ENCODE data around the gene RPRD1B. TPM values are rescaled to one million over a fixed set of nuclear protein-coding genes. Genes with fewer than 3 reads are reported as not detected.

RPRD1B gene
- total RNA-seq, 2 donors from 2014 or later, result 60.1 to 75.8 TPM

- peak overlapping the region; percentile 81 to 82 for H3K4me3 ChIP-seq
- H3K36me3 ChIP-seq, result no peaks in the 10 kb centered on the region
- peaks cover 0 to 41% of the 10 kb centered on the region in 2 donors for H3K4me1 ChIP-seq
- H3K9me3 ChIP-seq, result no peaks in the 10 kb centered on the region
- H3K27me3 ChIP-seq, result no peaks in the 10 kb centered on the region
- DNase-seq (ENCODE audit: low spot score), result no peak
- peak overlapping the region; percentile 93 to 94 for H3K27ac ChIP-seq
- no peak for TF ChIP-seq CTCF (IDR thresholded peaks at IDR 0.05)
Measured at GRCh38 chr20:38034108-38034649, 633 bp downstream of the RPRD1B start.

- Histone ChIP-seq H3K36me3 (peaks cover 3% of the 10 kb centered on the region), H3K9me3 (no peaks in the 10 kb centered on the region), H3K4me3 (peak overlapping the region; percentile 81 to 82), H3K27me3 (no peaks in the 10 kb centered on the region), H3K4me1 (peaks cover 0 to 41% of the 10 kb centered on the region in 2 donors), H3K27ac (no peak overlapping the region)
- no peak for DNase-seq (ENCODE audit: low spot score)
- TF ChIP-seq CTCF (IDR thresholded peaks at IDR 0.05), result no peak
Measured at GRCh38 chr20:38034961-38035360, 1.4 kb downstream of the RPRD1B start.

- no peak for TF ChIP-seq CTCF (IDR thresholded peaks at IDR 0.05)
- Histone ChIP-seq H3K4me3 (no peak overlapping the region), H3K9me3 (no peaks in the 10 kb centered on the region), H3K36me3 (peaks cover 17% of the 10 kb centered on the region), H3K4me1 (peaks cover 0 to 41% of the 10 kb centered on the region in 2 donors), H3K27me3 (no peaks in the 10 kb centered on the region), H3K27ac (no peak overlapping the region)
- no peak for DNase-seq (ENCODE audit: low spot score)
Measured at GRCh38 chr20:38036366-38036765, 2.8 kb downstream of the RPRD1B start.

GRCh38 chr20:38040276-38040675, 6.7 kb downstream of the RPRD1B start:
- no peak for TF ChIP-seq CTCF (IDR thresholded peaks at IDR 0.05)
- Histone ChIP-seq H3K9me3 (no peaks in the 10 kb centered on the region), H3K27me3 (no peaks in the 10 kb centered on the region), H3K36me3 (peaks cover 29% of the 10 kb centered on the region), H3K4me3 (no peak overlapping the region), H3K27ac (no peak overlapping the region), H3K4me1 (peaks cover 0 to 17% of the 10 kb centered on the region in 2 donors)
- no peak for DNase-seq (ENCODE audit: low spot score)

- no peak overlapping the region for H3K27ac ChIP-seq
- DNase-seq (ENCODE audit: low spot score), result no peak
- H3K36me3 ChIP-seq, result peaks cover 29% of the 10 kb centered on the region
- no peak overlapping the region for H3K4me3 ChIP-seq
- H3K9me3 ChIP-seq, result no peaks in the 10 kb centered on the region
- H3K27me3 ChIP-seq, result no peaks in the 10 kb centered on the region
- peaks cover 0 to 4% of the 10 kb centered on the region in 2 donors for H3K4me1 ChIP-seq
- no peak for TF ChIP-seq CTCF (IDR thresholded peaks at IDR 0.05)
Measured at GRCh38 chr20:38043512-38044300, 10.2 kb downstream of the RPRD1B start.
